Keratinocyte (primary cell): ENCODE measurements around the gene CAMKMT. TPM values are rescaled to one million over a fixed set of nuclear protein-coding genes. Genes with fewer than 3 reads are reported as not detected.

Experiments
- DNase-seq: peaks from one replicate; pipeline ENCODE4 v3.0.0-alpha.2; 2011; ENCODE audit warnings: low read depth, missing footprints, low spot score
- FAIRE-seq: peaks from 2 replicates; lab custom pipeline; 2011; peaks lifted over from hg19 to GRCh38; lab: Jason Lieb, UNC
- H2AFZ ChIP-seq: 2 replicates; pipeline ENCODE4 v1.6.0; 2012; ENCODE audit warnings: low read length, control low read depth, inconsistent platforms; ENCODE audit not compliant: control insufficient read depth
- H3K27ac ChIP-seq: 2 replicates; pipeline ENCODE4 v1.5.1; 2011; ENCODE audit warnings: low read length; ENCODE audit not compliant: control insufficient read depth, insufficient read depth
- H3K27me3 ChIP-seq: 3 replicates; pipeline ENCODE4 v1.6.0; 2011; ENCODE audit warnings: low read length; ENCODE audit not compliant: control insufficient read depth, insufficient read depth; ENCODE audit errors: extremely low read depth
- H3K36me3 ChIP-seq, 2 experiments: 2 replicates in 1 of 2; 3 replicates in 1 of 2; pipeline ENCODE4 v1.5.1; 2011; ENCODE audit warnings: low read length in 2 of 2, mild to moderate bottlenecking in 1 of 2; ENCODE audit not compliant: control insufficient read depth in 2 of 2, insufficient read depth in 2 of 2; ENCODE audit errors: extremely low read depth in 1 of 2
- H3K4me1 ChIP-seq: 3 replicates; pipeline ENCODE4 v1.5.1; 2011; ENCODE audit warnings: low read length; ENCODE audit not compliant: control insufficient read depth, insufficient read depth; ENCODE audit errors: extremely low read depth
- H3K4me2 ChIP-seq: 3 replicates; pipeline ENCODE4 v1.6.0; 2011; ENCODE audit warnings: low read depth, low read length; ENCODE audit not compliant: control insufficient read depth, insufficient read depth; ENCODE audit errors: extremely low read depth
- H3K4me3 ChIP-seq, 3 experiments: fragments of 200-600 bp in 1 of 3; sonication (generic) in 1 of 3; 2 replicates in 2 of 3; 3 replicates in 1 of 3; pipeline ENCODE4 v1.5.1; 2011 to 2016; ENCODE audit warnings: low read length in 3 of 3, mild to moderate bottlenecking in 3 of 3, control low read depth in 2 of 3, inconsistent platforms in 1 of 3, low read depth in 1 of 3, mixed read lengths in 1 of 3, mixed run types in 1 of 3, moderate library complexity in 1 of 3; ENCODE audit not compliant: control insufficient read depth in 2 of 3, insufficient read depth in 2 of 3; ENCODE audit errors: extremely low read depth in 1 of 3
- H3K79me2 ChIP-seq: 2 replicates; pipeline ENCODE4 v1.6.0; 2012; ENCODE audit warnings: low read length; ENCODE audit not compliant: control insufficient read depth, insufficient read depth
- H3K9ac ChIP-seq: 3 replicates; pipeline ENCODE4 v1.6.0; 2011; ENCODE audit warnings: low read length; ENCODE audit not compliant: control insufficient read depth, insufficient read depth; ENCODE audit errors: extremely low read depth
- H3K9me1 ChIP-seq: 3 replicates; pipeline ENCODE4 v1.6.0; 2011; ENCODE audit warnings: low read length; ENCODE audit not compliant: control insufficient read depth, insufficient read depth; ENCODE audit errors: extremely low read depth
- H3K9me3 ChIP-seq: 2 replicates; pipeline ENCODE4 v1.5.1; 2012; ENCODE audit warnings: low read depth, low read length; ENCODE audit not compliant: control insufficient read depth
- H4K20me1 ChIP-seq: 3 replicates; pipeline ENCODE4 v1.6.0; 2011; ENCODE audit warnings: low read length; ENCODE audit not compliant: control insufficient read depth, insufficient read depth; ENCODE audit errors: extremely low read depth
- EZH2 ChIP-seq: IDR thresholded peaks from one replicate; pipeline ENCODE4 v1.6.1; 2012; ENCODE audit warnings: inconsistent platforms, mild to moderate bottlenecking, low read length, moderate library complexity
- dilution Hi-C: fragments of 300-500 bp; cut with MboI; formaldehyde crosslinking; loops from one replicate; pipeline ENCODE4 v1.7.0; 2020; ENCODE audit warnings: low sequenced_read_pairs; ENCODE audit not compliant: extremely low pct_ligation_motif_present
- polyA plus RNA-seq, 5 experiments: library from polyadenylated mRNA; depleted of rRNA in 3 of 5; stranded (reverse) in 3 of 5; stranded (forward) in 1 of 5; unstranded in 1 of 5; fragments of >200 nt; gene quantifications; 1 replicate in 1 of 5; 2 replicates in 3 of 5; 3 replicates in 1 of 5; pipeline versions ENCODE4 v1.2.1 to v1.2.3, GENCODE V29; 2011 to 2012; ENCODE audit warnings: missing spikeins in 2 of 5, low read depth in 1 of 5, low replicate concordance in 1 of 5
- TF ChIP-seq, protein P1 (sequence below), 3 experiments: IDR thresholded peaks in 1 of 3; conservative IDR thresholded peaks in 1 of 3; optimal IDR thresholded peaks in 1 of 3; 2 replicates in 2 of 3; 3 replicates in 1 of 3; pipeline versions ENCODE3 to v1.5.1; 2011; ENCODE audit warnings: low read length in 3 of 3, mild to moderate bottlenecking in 3 of 3, moderate library complexity in 2 of 3, control low read depth in 1 of 3, inconsistent platforms in 1 of 3; ENCODE audit not compliant: insufficient read depth in 2 of 3; ENCODE audit errors: extremely low read depth in 1 of 3

The CAMKMT gene
- polyA plus RNA-seq, 1 donor (not counting 4 experiments of a cell fraction or from before 2014, with no cell fraction given), result 9.9 TPM

DNA sequence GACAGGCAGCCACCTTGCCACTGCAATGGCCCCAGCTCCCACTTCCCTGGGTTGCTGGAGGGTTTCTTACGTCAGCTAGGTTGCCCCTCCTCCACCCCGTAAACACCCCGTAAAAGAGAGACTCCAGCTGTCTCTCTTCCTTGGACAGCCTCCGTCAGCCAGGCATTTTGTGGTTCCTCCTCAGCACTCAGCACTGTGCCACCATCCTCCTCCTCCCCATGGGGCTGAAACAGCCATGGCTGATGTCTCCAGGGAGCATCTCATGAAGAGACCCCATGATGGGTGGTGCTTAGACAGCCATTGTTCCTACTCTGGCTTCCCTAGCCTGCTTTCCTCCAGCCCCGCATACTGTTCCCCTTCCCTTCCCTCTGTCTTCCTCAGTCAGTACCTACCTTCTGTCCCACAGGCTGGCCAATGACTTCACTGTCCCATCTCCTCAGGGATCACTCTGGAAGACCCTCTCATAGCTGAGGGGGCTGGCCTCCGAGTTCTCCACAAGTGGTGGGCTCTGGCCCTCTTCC lies 436.5 kb downstream of the CAMKMT start:
- Histone ChIP-seq H3K79me2 (no peaks in the 10 kb centered on the region), H3K4me2 (no peak overlapping the region), H3K27ac (no peak overlapping the region), H3K9me1 (no peaks in the 10 kb centered on the region), H3K4me3 (no peak overlapping the region), H3K9me3 (no peaks in the 10 kb centered on the region), H3K27me3 (peaks cover 52% of the 10 kb centered on the region), H4K20me1 (no peaks in the 10 kb centered on the region), H3K4me1 (peaks cover 3% of the 10 kb centered on the region), H2AFZ (no peak overlapping the region), H3K9ac (no peak overlapping the region), H3K36me3 (no peaks in the 10 kb centered on the region)
- FAIRE-seq (no peak), DNase-seq (no peak)
- TF ChIP-seq, protein P1, sequence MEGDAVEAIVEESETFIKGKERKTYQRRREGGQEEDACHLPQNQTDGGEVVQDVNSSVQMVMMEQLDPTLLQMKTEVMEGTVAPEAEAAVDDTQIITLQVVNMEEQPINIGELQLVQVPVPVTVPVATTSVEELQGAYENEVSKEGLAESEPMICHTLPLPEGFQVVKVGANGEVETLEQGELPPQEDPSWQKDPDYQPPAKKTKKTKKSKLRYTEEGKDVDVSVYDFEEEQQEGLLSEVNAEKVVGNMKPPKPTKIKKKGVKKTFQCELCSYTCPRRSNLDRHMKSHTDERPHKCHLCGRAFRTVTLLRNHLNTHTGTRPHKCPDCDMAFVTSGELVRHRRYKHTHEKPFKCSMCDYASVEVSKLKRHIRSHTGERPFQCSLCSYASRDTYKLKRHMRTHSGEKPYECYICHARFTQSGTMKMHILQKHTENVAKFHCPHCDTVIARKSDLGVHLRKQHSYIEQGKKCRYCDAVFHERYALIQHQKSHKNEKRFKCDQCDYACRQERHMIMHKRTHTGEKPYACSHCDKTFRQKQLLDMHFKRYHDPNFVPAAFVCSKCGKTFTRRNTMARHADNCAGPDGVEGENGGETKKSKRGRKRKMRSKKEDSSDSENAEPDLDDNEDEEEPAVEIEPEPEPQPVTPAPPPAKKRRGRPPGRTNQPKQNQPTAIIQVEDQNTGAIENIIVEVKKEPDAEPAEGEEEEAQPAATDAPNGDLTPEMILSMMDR (optimal IDR thresholded peaks at IDR 0.05 in 1 of 3, IDR thresholded peaks at IDR 0.05 in 1 of 3, conservative IDR thresholded peaks at IDR 0.05 in 1 of 3; ENCODE audit: extremely low read depth in 1 of 3, insufficient read depth in 2 of 3, low read length in 3 of 3), result no peak
- TF ChIP-seq EZH2, result no peak
- dilution Hi-C loops, result no loop called here

- H3K9ac ChIP-seq, result no peak overlapping the region
- dilution Hi-C loops, result no loop called here
- no peaks in the 10 kb centered on the region for H3K36me3 ChIP-seq
- FAIRE-seq, result no peak
- no peak for DNase-seq
- H4K20me1 ChIP-seq, result no peaks in the 10 kb centered on the region
- no peak overlapping the region for H3K4me2 ChIP-seq
- H3K79me2 ChIP-seq, result no peaks in the 10 kb centered on the region
- TF ChIP-seq, protein P1 (optimal IDR thresholded peaks at IDR 0.05 in 1 of 3, IDR thresholded peaks at IDR 0.05 in 1 of 3, conservative IDR thresholded peaks at IDR 0.05 in 1 of 3; ENCODE audit: extremely low read depth in 1 of 3, insufficient read depth in 2 of 3, low read length in 3 of 3), result no peak
- TF ChIP-seq EZH2, result no peak
- peaks cover 55% of the 10 kb centered on the region for H3K27me3 ChIP-seq
- no peaks in the 10 kb centered on the region for H3K9me1 ChIP-seq
- H3K27ac ChIP-seq, result no peak overlapping the region
- peaks cover 3% of the 10 kb centered on the region for H3K4me1 ChIP-seq
- no peak overlapping the region for H3K4me3 ChIP-seq
- no peak overlapping the region for H2AFZ ChIP-seq
- no peaks in the 10 kb centered on the region for H3K9me3 ChIP-seq
These were observed 437.4 kb downstream of the CAMKMT start for GRCh38 chr2:44799105-44799504.
